HEK293 (cell line): ENCODE data around the gene KSR1.

Experiments used
- HOXA7 ChIP-seq: sonication (generic); formaldehyde crosslinking; IDR thresholded peaks from 2 replicates; pipeline ENCODE4 v1.8.1; 2022; ENCODE audit warnings: missing genetic modification reagents, borderline replicate concordance
- HOXC10 ChIP-seq: sonication (generic); formaldehyde crosslinking; IDR thresholded peaks from 2 replicates; pipeline ENCODE4 v1.8.1; 2023; ENCODE audit warnings: mild to moderate bottlenecking, missing genetic modification reagents
- HOXD13 ChIP-seq: sonication (generic); formaldehyde crosslinking; IDR thresholded peaks from 2 replicates; pipeline ENCODE4 v1.8.0; 2022; ENCODE audit warnings: missing genetic modification reagents, borderline replicate concordance
- KLF16 ChIP-seq: fragments of 450-650 bp; formaldehyde crosslinking; IDR thresholded peaks from 2 replicates; pipeline ENCODE4 v1.5.1; 2017; ENCODE audit warnings: missing biosample characterization, missing genetic modification characterization
- MEIS1 ChIP-seq: sonication (generic); formaldehyde crosslinking; IDR thresholded peaks from 2 replicates; pipeline ENCODE4 v1.8.1; 2022; ENCODE audit warnings: missing genetic modification reagents, mild to moderate bottlenecking, borderline replicate concordance
- PRDM6 ChIP-seq: fragments of 450-650 bp; formaldehyde crosslinking; IDR thresholded peaks from 2 replicates; pipeline ENCODE4 v1.5.1; 2017; ENCODE audit warnings: missing biosample characterization, missing genetic modification characterization
- SP3 ChIP-seq: fragments of 450-650 bp; formaldehyde crosslinking; IDR thresholded peaks from 2 replicates; pipeline ENCODE4 v1.5.1; 2016; ENCODE audit warnings: missing biosample characterization, missing genetic modification characterization
- ZBTB17 ChIP-seq: fragments of 450-650 bp; formaldehyde crosslinking; IDR thresholded peaks from 2 replicates; pipeline ENCODE4 v1.5.1; 2016; ENCODE audit warnings: missing biosample characterization, missing genetic modification characterization
- ZNF112 ChIP-seq: fragments of 450-650 bp; formaldehyde crosslinking; IDR thresholded peaks from 2 replicates; pipeline ENCODE4 v1.5.0; 2017; ENCODE audit warnings: missing biosample characterization, missing genetic modification characterization
- ZNF121 ChIP-seq: fragments of 450-650 bp; formaldehyde crosslinking; IDR thresholded peaks from 2 replicates; pipeline ENCODE4 v1.5.1; 2016; ENCODE audit warnings: missing biosample characterization, missing genetic modification characterization
- ZNF146 ChIP-seq: fragments of 450-650 bp; formaldehyde crosslinking; IDR thresholded peaks from 2 replicates; pipeline ENCODE4 v1.5.1; 2016; ENCODE audit warnings: missing biosample characterization, missing genetic modification characterization
- ZNF16 ChIP-seq: fragments of 450-650 bp; formaldehyde crosslinking; IDR thresholded peaks from 2 replicates; pipeline ENCODE4 v1.5.1; 2016; ENCODE audit warnings: low read depth, missing biosample characterization, missing genetic modification characterization
- ZNF211 ChIP-seq: fragments of 450-650 bp; formaldehyde crosslinking; IDR thresholded peaks from 2 replicates; pipeline ENCODE4 v1.5.1; 2016; ENCODE audit warnings: low read depth, missing biosample characterization, missing genetic modification characterization
- ZNF266 ChIP-seq: fragments of 450-650 bp; formaldehyde crosslinking; IDR thresholded peaks from 2 replicates; pipeline ENCODE4 v1.5.1; 2016; ENCODE audit warnings: missing biosample characterization, missing genetic modification characterization, low read depth
- ZNF324 ChIP-seq: fragments of 450-650 bp; formaldehyde crosslinking; IDR thresholded peaks from 2 replicates; pipeline ENCODE4 v1.5.1; 2016; ENCODE audit warnings: missing biosample characterization, missing genetic modification characterization
- ZNF366 ChIP-seq: fragments of 450-650 bp; formaldehyde crosslinking; conservative IDR thresholded peaks from 2 replicates; pipeline ENCODE4 v1.5.1; 2016; ENCODE audit warnings: missing biosample characterization, missing genetic modification characterization
- ZNF404 ChIP-seq: fragments of 450-650 bp; formaldehyde crosslinking; IDR thresholded peaks from 2 replicates; pipeline ENCODE4 v1.5.1; 2017; ENCODE audit warnings: missing biosample characterization, missing genetic modification characterization
- ZNF426 ChIP-seq: fragments of 450-650 bp; formaldehyde crosslinking; IDR thresholded peaks from 2 replicates; pipeline ENCODE4 v1.5.1; 2017; ENCODE audit warnings: missing biosample characterization, missing genetic modification characterization, mild to moderate bottlenecking, inconsistent platforms, moderate library complexity
- ZNF48 ChIP-seq: fragments of 450-650 bp; formaldehyde crosslinking; IDR thresholded peaks from 2 replicates; pipeline ENCODE4 v1.5.1; 2016; ENCODE audit warnings: missing biosample characterization, missing genetic modification characterization
- ZNF549 ChIP-seq: fragments of 450-650 bp; IDR thresholded peaks from 2 replicates; pipeline ENCODE4 v1.5.1; 2018; ENCODE audit warnings: missing biosample characterization, missing genetic modification characterization, mild to moderate bottlenecking, inconsistent platforms, moderate library complexity
- ZNF610 ChIP-seq: fragments of 450-650 bp; formaldehyde crosslinking; IDR thresholded peaks from 2 replicates; pipeline ENCODE4 v1.5.1; 2016; ENCODE audit warnings: missing biosample characterization, missing genetic modification characterization, borderline replicate concordance
- ZNF629 ChIP-seq: fragments of 450-650 bp; formaldehyde crosslinking; IDR thresholded peaks from 2 replicates; pipeline ENCODE4 v1.5.1; 2017; ENCODE audit warnings: missing biosample characterization, missing genetic modification characterization
- ZNF658 ChIP-seq: fragments of 450-650 bp; formaldehyde crosslinking; IDR thresholded peaks from 2 replicates; pipeline ENCODE4; 2016; ENCODE audit warnings: missing biosample characterization, missing genetic modification characterization
- ZNF664 ChIP-seq: fragments of 450-650 bp; formaldehyde crosslinking; IDR thresholded peaks from 2 replicates; pipeline ENCODE4 v1.5.1; 2016; ENCODE audit warnings: missing biosample characterization, missing genetic modification characterization
- ZNF701 ChIP-seq: fragments of 450-650 bp; formaldehyde crosslinking; IDR thresholded peaks from 2 replicates; pipeline ENCODE4 v1.5.1; 2016; ENCODE audit warnings: missing biosample characterization, missing genetic modification characterization
- ZNF768 ChIP-seq: fragments of 450-650 bp; formaldehyde crosslinking; IDR thresholded peaks from 2 replicates; pipeline ENCODE4 v1.5.1; 2018; ENCODE audit warnings: missing biosample characterization, mild to moderate bottlenecking, missing genetic modification characterization
- ZNF785 ChIP-seq: fragments of 450-650 bp; formaldehyde crosslinking; IDR thresholded peaks from 2 replicates; pipeline ENCODE4 v1.5.1; 2016; ENCODE audit warnings: missing biosample characterization, missing genetic modification characterization
- ZNF792 ChIP-seq: fragments of 450-650 bp; formaldehyde crosslinking; IDR thresholded peaks from 2 replicates; pipeline ENCODE4 v1.5.1; 2016; ENCODE audit warnings: missing biosample characterization, missing genetic modification characterization
- TF ChIP-seq, protein P1 (sequence below): fragments of 450-650 bp; formaldehyde crosslinking; IDR thresholded peaks from 2 replicates; pipeline ENCODE4 v1.5.1; 2017; ENCODE audit warnings: missing biosample characterization, missing genetic modification characterization
- TF ChIP-seq, protein P2 (sequence below): fragments of 450-650 bp; formaldehyde crosslinking; IDR thresholded peaks from 2 replicates; pipeline ENCODE4 v1.5.1; 2016; ENCODE audit warnings: missing biosample characterization, missing genetic modification characterization
- TF ChIP-seq, protein P3 (sequence below): fragments of 450-650 bp; formaldehyde crosslinking; IDR thresholded peaks from 2 replicates; pipeline ENCODE4 v1.5.1; 2017; ENCODE audit warnings: missing biosample characterization, missing genetic modification characterization
- TF ChIP-seq, protein P4 (sequence below): fragments of 450-650 bp; formaldehyde crosslinking; IDR thresholded peaks from 2 replicates; pipeline ENCODE4 v1.5.1; 2016; ENCODE audit warnings: missing biosample characterization, missing genetic modification characterization, borderline replicate concordance

KSR1 gene

DNA sequence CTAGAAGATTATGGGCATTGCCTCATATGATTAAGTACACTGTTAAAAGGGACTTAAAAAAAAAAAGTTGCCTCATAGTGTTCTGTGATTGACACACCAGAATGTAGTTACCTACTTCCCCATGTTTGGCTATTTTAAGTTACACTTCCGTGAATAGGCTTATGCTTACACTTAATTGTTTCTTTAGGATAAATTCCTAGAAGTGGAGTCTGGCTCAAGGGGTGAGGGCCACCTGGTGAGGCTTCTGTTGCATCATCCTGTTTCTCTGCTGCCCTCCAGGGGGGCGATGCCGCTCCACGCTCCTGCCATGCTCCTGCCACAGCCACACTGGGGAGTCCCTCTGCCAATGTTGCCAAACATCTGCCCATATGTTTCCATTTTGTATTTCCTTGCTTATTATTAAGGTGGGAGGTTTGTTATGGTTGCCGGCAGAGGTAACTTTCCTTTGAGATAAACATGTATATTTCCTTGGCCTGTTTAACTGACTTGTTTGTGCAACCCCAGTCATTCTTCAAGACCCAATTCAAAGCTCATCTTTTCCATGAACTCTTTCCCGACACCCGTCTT lies 73.1 kb downstream of the KSR1 start (continued):
- TF ChIP-seq ZNF768 (tag by site-specific recombination) = no peak
- TF ChIP-seq, protein P1, sequence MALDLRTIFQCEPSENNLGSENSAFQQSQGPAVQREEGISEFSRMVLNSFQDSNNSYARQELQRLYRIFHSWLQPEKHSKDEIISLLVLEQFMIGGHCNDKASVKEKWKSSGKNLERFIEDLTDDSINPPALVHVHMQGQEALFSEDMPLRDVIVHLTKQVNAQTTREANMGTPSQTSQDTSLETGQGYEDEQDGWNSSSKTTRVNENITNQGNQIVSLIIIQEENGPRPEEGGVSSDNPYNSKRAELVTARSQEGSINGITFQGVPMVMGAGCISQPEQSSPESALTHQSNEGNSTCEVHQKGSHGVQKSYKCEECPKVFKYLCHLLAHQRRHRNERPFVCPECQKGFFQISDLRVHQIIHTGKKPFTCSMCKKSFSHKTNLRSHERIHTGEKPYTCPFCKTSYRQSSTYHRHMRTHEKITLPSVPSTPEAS (tag by site-specific recombination) = no peak
- TF ChIP-seq KLF16 (tag by site-specific recombination) = no peak
- no peak for TF ChIP-seq HOXD13
- TF ChIP-seq HOXC10 (CRISPR knock-in tag) = no peak
- TF ChIP-seq ZNF121 (tag by site-specific recombination) = no peak
- TF ChIP-seq, protein P2, sequence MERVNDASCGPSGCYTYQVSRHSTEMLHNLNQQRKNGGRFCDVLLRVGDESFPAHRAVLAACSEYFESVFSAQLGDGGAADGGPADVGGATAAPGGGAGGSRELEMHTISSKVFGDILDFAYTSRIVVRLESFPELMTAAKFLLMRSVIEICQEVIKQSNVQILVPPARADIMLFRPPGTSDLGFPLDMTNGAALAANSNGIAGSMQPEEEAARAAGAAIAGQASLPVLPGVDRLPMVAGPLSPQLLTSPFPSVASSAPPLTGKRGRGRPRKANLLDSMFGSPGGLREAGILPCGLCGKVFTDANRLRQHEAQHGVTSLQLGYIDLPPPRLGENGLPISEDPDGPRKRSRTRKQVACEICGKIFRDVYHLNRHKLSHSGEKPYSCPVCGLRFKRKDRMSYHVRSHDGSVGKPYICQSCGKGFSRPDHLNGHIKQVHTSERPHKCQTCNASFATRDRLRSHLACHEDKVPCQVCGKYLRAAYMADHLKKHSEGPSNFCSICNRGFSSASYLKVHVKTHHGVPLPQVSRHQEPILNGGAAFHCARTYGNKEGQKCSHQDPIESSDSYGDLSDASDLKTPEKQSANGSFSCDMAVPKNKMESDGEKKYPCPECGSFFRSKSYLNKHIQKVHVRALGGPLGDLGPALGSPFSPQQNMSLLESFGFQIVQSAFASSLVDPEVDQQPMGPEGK (tag by site-specific recombination) = peak; percentile 57
- TF ChIP-seq, protein P3, sequence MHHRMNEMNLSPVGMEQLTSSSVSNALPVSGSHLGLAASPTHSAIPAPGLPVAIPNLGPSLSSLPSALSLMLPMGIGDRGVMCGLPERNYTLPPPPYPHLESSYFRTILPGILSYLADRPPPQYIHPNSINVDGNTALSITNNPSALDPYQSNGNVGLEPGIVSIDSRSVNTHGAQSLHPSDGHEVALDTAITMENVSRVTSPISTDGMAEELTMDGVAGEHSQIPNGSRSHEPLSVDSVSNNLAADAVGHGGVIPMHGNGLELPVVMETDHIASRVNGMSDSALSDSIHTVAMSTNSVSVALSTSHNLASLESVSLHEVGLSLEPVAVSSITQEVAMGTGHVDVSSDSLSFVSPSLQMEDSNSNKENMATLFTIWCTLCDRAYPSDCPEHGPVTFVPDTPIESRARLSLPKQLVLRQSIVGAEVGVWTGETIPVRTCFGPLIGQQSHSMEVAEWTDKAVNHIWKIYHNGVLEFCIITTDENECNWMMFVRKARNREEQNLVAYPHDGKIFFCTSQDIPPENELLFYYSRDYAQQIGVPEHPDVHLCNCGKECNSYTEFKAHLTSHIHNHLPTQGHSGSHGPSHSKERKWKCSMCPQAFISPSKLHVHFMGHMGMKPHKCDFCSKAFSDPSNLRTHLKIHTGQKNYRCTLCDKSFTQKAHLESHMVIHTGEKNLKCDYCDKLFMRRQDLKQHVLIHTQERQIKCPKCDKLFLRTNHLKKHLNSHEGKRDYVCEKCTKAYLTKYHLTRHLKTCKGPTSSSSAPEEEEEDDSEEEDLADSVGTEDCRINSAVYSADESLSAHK (tag by site-specific recombination) = no peak
- TF ChIP-seq ZNF324 (tag by site-specific recombination) = no peak
- no peak for TF ChIP-seq ZNF426
- TF ChIP-seq HOXA7 (CRISPR knock-in tag) = no peak
- TF ChIP-seq ZNF785 = no peak
- peak; percentile 67; the same call in 1 of the 2 replicates for TF ChIP-seq MEIS1
- TF ChIP-seq ZNF610 (tag by site-specific recombination) = peak; percentile 80; the same call in 1 of the 2 replicates
- TF ChIP-seq ZNF629 (tag by site-specific recombination) = no peak; the same call in 1 of the 2 replicates
- no peak for TF ChIP-seq ZNF404 (tag by site-specific recombination)
- TF ChIP-seq, protein P4, sequence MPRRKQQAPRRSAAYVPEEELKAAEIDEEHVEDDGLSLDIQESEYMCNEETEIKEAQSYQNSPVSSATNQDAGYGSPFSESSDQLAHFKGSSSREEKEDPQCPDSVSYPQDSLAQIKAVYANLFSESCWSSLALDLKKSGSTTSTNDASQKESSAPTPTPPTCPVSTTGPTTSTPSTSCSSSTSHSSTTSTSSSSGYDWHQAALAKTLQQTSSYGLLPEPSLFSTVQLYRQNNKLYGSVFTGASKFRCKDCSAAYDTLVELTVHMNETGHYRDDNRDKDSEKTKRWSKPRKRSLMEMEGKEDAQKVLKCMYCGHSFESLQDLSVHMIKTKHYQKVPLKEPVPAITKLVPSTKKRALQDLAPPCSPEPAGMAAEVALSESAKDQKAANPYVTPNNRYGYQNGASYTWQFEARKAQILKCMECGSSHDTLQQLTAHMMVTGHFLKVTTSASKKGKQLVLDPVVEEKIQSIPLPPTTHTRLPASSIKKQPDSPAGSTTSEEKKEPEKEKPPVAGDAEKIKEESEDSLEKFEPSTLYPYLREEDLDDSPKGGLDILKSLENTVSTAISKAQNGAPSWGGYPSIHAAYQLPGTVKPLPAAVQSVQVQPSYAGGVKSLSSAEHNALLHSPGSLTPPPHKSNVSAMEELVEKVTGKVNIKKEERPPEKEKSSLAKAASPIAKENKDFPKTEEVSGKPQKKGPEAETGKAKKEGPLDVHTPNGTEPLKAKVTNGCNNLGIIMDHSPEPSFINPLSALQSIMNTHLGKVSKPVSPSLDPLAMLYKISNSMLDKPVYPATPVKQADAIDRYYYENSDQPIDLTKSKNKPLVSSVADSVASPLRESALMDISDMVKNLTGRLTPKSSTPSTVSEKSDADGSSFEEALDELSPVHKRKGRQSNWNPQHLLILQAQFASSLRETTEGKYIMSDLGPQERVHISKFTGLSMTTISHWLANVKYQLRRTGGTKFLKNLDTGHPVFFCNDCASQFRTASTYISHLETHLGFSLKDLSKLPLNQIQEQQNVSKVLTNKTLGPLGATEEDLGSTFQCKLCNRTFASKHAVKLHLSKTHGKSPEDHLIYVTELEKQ (tag by site-specific recombination) = no peak
- no peak for TF ChIP-seq ZNF701
- TF ChIP-seq ZNF266 (tag by site-specific recombination) = no peak
- peak; percentile 62 for TF ChIP-seq ZBTB17 (tag by site-specific recombination)
- no peak for TF ChIP-seq ZNF16
- TF ChIP-seq ZNF366 (tag by site-specific recombination) = no peak; the same call in 1 of the 2 replicates
- no peak for TF ChIP-seq ZNF792 (tag by site-specific recombination)
- no peak for TF ChIP-seq ZNF112
- peak; percentile 94 for TF ChIP-seq PRDM6
- TF ChIP-seq ZNF146 (tag by site-specific recombination) = no peak
- no peak for TF ChIP-seq ZNF658 (tag by site-specific recombination)
- no peak for TF ChIP-seq SP3
- no peak for TF ChIP-seq ZNF549 (tag by site-specific recombination)
- TF ChIP-seq ZNF48 (tag by site-specific recombination) = no peak
- no peak for TF ChIP-seq ZNF211 (tag by site-specific recombination)
- TF ChIP-seq ZNF664 (tag by site-specific recombination) = no peak
